HepG2 (cell line): ENCODE measurements around the gene B3GALT6. TPM values are rescaled to one million over a fixed set of nuclear protein-coding genes. Genes with fewer than 3 reads are reported as not detected.

Experiments
- ATAC-seq: fragments of 200-7000 bp; cut with Tn5 transposase; 3 replicates; pipeline ENCODE4 v1.9.1; 2020; ENCODE audit warnings: mild to moderate bottlenecking, moderate library complexity
- BruUV-seq: library from RNA; stranded (reverse); fragments of 400-500 nt; replicated peaks from 2 replicates; lab custom pipeline; 2021; lab: Mats Ljungman, UMichigan
- CTCF ChIA-PET: fragments of 300-600 bp; formaldehyde crosslinking; extraction: SDS; loops from one replicate; lab custom pipeline; 2021; ENCODE audit warnings: low total read pairs, inconsistent platforms, low intra/inter-chr PET ratio; lab: Yijun Ruan, JAX
- POLR2A ChIA-PET: fragments of 350-600 bp; sonication (Branson Sonifier 250); formaldehyde crosslinking; loops from one replicate; lab custom pipeline; 2020; ENCODE audit warnings: antibody characterized with exemption, inconsistent platforms; lab: Yijun Ruan, JAX
- DNase-seq: peaks from one replicate; pipeline ENCODE4 v3.0.0-alpha.2; 2015; ENCODE audit warnings: low spot score
- FAIRE-seq: peaks from 3 replicates; lab custom pipeline; 2011; peaks lifted over from hg19 to GRCh38; lab: Jason Lieb, UNC
- H2AFZ ChIP-seq: one replicate; pipeline ENCODE4 v1.6.1; 2011; ENCODE audit warnings: low read length, inconsistent platforms
- H3K27ac ChIP-seq: fragments of 300-600 bp; 3 replicates; pipeline ENCODE4 v1.8.0; 2011; ENCODE audit warnings: mixed run types, mild to moderate bottlenecking, mixed read lengths, low read length, inconsistent platforms; ENCODE audit not compliant: insufficient read depth; ENCODE audit errors: extremely low read length
- H3K27me3 ChIP-seq, 2 experiments: fragments of 200-600 bp in 1 of 2; 2 replicates in 1 of 2; 3 replicates in 1 of 2; pipeline versions ENCODE4 v1.6.0 to v1.8.0; 2011; ENCODE audit warnings: low read length in 2 of 2, mild to moderate bottlenecking in 2 of 2, moderate library complexity in 2 of 2, inconsistent platforms in 1 of 2; ENCODE audit not compliant: insufficient read depth in 2 of 2, control insufficient read depth in 1 of 2
- H3K36me3 ChIP-seq, 2 experiments: fragments of 200-600 bp in 1 of 2; replicated peaks in 1 of 2; 2 replicates in 1 of 2; 3 replicates in 1 of 2; pipeline versions ENCODE4 v1.5.1 to v1.8.0; 2011; ENCODE audit warnings: low read length in 2 of 2, inconsistent platforms in 1 of 2; ENCODE audit not compliant: insufficient read depth in 2 of 2, control insufficient read depth in 1 of 2
- H3K4me1 ChIP-seq: 2 replicates; pipeline ENCODE4 v1.5.1; 2012; ENCODE audit warnings: low read length, inconsistent platforms; ENCODE audit not compliant: insufficient read depth
- H3K4me2 ChIP-seq: 2 replicates; pipeline ENCODE4 v1.6.0; 2011; ENCODE audit warnings: low read depth, low read length, inconsistent platforms
- H3K4me3 ChIP-seq, 3 experiments: fragments of 200-600 bp in 1 of 3; sonication (generic), shearing (Covaris generic) in 1 of 3; replicated peaks in 1 of 3; 2 replicates each; pipeline ENCODE4 v1.5.1; 2011 to 2016; ENCODE audit warnings: low read length in 3 of 3, inconsistent platforms in 2 of 3, low read depth in 2 of 3, mild to moderate bottlenecking in 2 of 3, control low read depth in 1 of 3, mixed read lengths in 1 of 3; ENCODE audit not compliant: insufficient read depth in 1 of 3
- H3K79me2 ChIP-seq: one replicate; pipeline ENCODE4 v1.6.1; 2011; ENCODE audit warnings: low read length, inconsistent platforms; ENCODE audit not compliant: insufficient read depth
- H3K9ac ChIP-seq: 2 replicates; pipeline ENCODE4 v1.6.0; 2011; ENCODE audit warnings: mild to moderate bottlenecking, low read depth, low read length, inconsistent platforms; ENCODE audit not compliant: insufficient read depth
- H3K9me3 ChIP-seq: 2 replicates; pipeline ENCODE4 v1.5.1; 2012; ENCODE audit warnings: mild to moderate bottlenecking, low read length
- H4K20me1 ChIP-seq: 2 replicates; pipeline ENCODE4 v1.6.0; 2011; ENCODE audit warnings: inconsistent platforms, mild to moderate bottlenecking, low read length, moderate library complexity; ENCODE audit not compliant: insufficient read depth
- ARID3A ChIP-seq: IDR thresholded peaks from 2 replicates; pipeline ENCODE4 v1.6.1; 2012; ENCODE audit warnings: low read depth, low read length, improper control_type of control experiment
- FOXO4 ChIP-seq: sonication (generic); formaldehyde crosslinking; conservative IDR thresholded peaks from 2 replicates; pipeline ENCODE4 v1.8.1; 2023; ENCODE audit warnings: missing genetic modification reagents
- GABPB1 ChIP-seq: IDR thresholded peaks from 2 replicates; pipeline ENCODE4 v1.6.1; 2016; ENCODE audit warnings: mild to moderate bottlenecking, missing genetic modification reagents, moderate library complexity, missing compliant biosample characterization
- RBFOX2 ChIP-seq: fragments of 200-400 bp; formaldehyde crosslinking; IDR thresholded peaks from 2 replicates; pipeline ENCODE4 v1.6.1; 2017; ENCODE audit warnings: low read depth, mild to moderate bottlenecking, low read length
- STAT6 ChIP-seq: sonication (generic); formaldehyde crosslinking; IDR thresholded peaks from 2 replicates; pipeline ENCODE4 v1.4.0; 2020; ENCODE audit warnings: missing genetic modification reagents, mild to moderate bottlenecking, borderline replicate concordance
- YY1 ChIP-seq: IDR thresholded peaks from 2 replicates; pipeline ENCODE4 v1.6.1; 2011; ENCODE audit warnings: low read length, low read depth, moderate library complexity, mild to moderate bottlenecking; ENCODE audit not compliant: insufficient read depth, insufficient replicate concordance
- ZNF619 ChIP-seq: sonication (generic); formaldehyde crosslinking; IDR thresholded peaks from 2 replicates; pipeline ENCODE4 v1.4.0; 2020; ENCODE audit warnings: mild to moderate bottlenecking, missing genetic modification reagents
- ZNF883 ChIP-seq: sonication (generic); formaldehyde crosslinking; IDR thresholded peaks from 2 replicates; pipeline ENCODE4 v1.5.1; 2020; ENCODE audit warnings: mild to moderate bottlenecking, missing genetic modification reagents; ENCODE audit errors: not compliant biosample characterization
- ZSCAN29 ChIP-seq: sonication (generic); formaldehyde crosslinking; conservative IDR thresholded peaks from 2 replicates; pipeline ENCODE4 v1.4.0; 2020; ENCODE audit warnings: mild to moderate bottlenecking, missing genetic modification reagents
- WGBS: methylation state at CpG from one replicate; pipeline ENCODE4 v1.1.6; 2017; ENCODE audit warnings: low lambda C conversion rate; 5-methylcytosine and 5-hydroxymethylcytosine counted together
- in situ Hi-C: cut with HindIII; loops from 2 replicates; pipeline ENCODE4 v1.10.0; 2017; ENCODE audit warnings: low pct_unique_long_range_greater_than_20kb; ENCODE audit not compliant: extremely low pct_ligation_motif_present
- intact Hi-C: fragments of 100-400 bp; cut with micrococcal nuclease; formaldehyde crosslinking; loops from one replicate; pipeline ENCODE4 v1.10.0; 2022; ENCODE audit not compliant: unreplicated experiment
- polyA plus RNA-seq, 8 experiments: library from polyadenylated mRNA; depleted of rRNA in 3 of 8; stranded (reverse) in 7 of 8; unstranded in 1 of 8; fragments of >200 nt; fragmentation: Illumina TruSeq in 4 of 8; extraction: Trizol in 4 of 8; gene quantifications; 2 replicates each; pipeline versions ENCODE4 v1.2.1 to v1.2.3, GENCODE V29; 2011 to 2016; ENCODE audit warnings: low read depth in 4 of 8, missing spikeins in 1 of 8, mixed read lengths in 1 of 8; ENCODE audit not compliant: insufficient read depth in 1 of 8
- total RNA-seq, 5 experiments: library from RNA; depleted of rRNA; stranded (reverse); fragments of >200 nt; fragmentation: Illumina TruSeq; extraction: Trizol; gene quantifications; 2 replicates each; pipeline ENCODE4 v1.2.3, GENCODE V29; 2016; ENCODE audit warnings: low read depth in 1 of 5

B3GALT6 gene
- total and polyA plus RNA-seq, 2 of the 13 experiments (the other 11 are each of a cell fraction or from before 2014, with no cell fraction given) = 3.9 to 14.2 TPM

- Histone ChIP-seq H3K27me3 (no peaks in the 10 kb centered on the region), H3K9me3 (no peaks in the 10 kb centered on the region), H4K20me1 (no peaks in the 10 kb centered on the region), H3K79me2 (no peaks in the 10 kb centered on the region), H3K4me3 (no peak within 1 kb of the TSS), H2AFZ (no peak within 1 kb of the TSS), H3K36me3 (no peaks in the 10 kb centered on the region), H3K4me1 (peaks cover 8% of the 10 kb centered on the region), H3K9ac (no peak within 1 kb of the TSS), H3K4me2 (no peak within 1 kb of the TSS), H3K27ac (no peak within 1 kb of the TSS)
- in situ Hi-C loops = no loop called here
- intact Hi-C loops = no loop called here
- DNase-seq (no peak), ATAC-seq (peak; percentile 10), FAIRE-seq (no peak)
- 80% methylated on average over 34 of the region's 74 CpGs for WGBS
- POLR2A ChIA-PET = no interaction called here
- no TSS peak for BruUV-seq
- CTCF ChIA-PET = no interaction called here
- no peak for TF ChIP-seq FOXO4 (CRISPR knock-in tag)
- 0 out of 2 replicates have a peak, but pooled peaks have one; percentile 3 for TF ChIP-seq RBFOX2
- TF ChIP-seq ZNF883 (CRISPR knock-in tag) = peak; percentile 37
- no peak for TF ChIP-seq ARID3A
- TF ChIP-seq STAT6 (CRISPR knock-in tag) = no peak
- TF ChIP-seq YY1 = no peak
- no peak for TF ChIP-seq ZNF619 (CRISPR knock-in tag)
- no peak for TF ChIP-seq ZSCAN29
- 0 out of 2 replicates have a peak, but pooled peaks have one; percentile 10 for TF ChIP-seq GABPB1 (CRISPR knock-in tag)
These were observed 14.7 kb downstream of the B3GALT6 start, which contains the start of gene C1QTNF12 for GRCh38 chr1:1246577-1247340. Gene C1QTNF12 (minus strand): TSS chr1:1246722. CDS start chr1:1246690, 32 bp downstream.
